Measurements from ENCODE around the gene UBA52.
A peak's percentile ranks its signal among the peaks of the same experiment; 100 is the strongest.
"Not testable (repeated sequence)": the region's sequence is repeated elsewhere in the genome, so short reads cannot be mapped to it uniquely, and the experiment has no call there.

UBA52 gene

GRCh38 chr19:18593367-18594095 is 21.9 kb downstream of the UBA52 start:
- DNase-seq: no peak

DNA sequence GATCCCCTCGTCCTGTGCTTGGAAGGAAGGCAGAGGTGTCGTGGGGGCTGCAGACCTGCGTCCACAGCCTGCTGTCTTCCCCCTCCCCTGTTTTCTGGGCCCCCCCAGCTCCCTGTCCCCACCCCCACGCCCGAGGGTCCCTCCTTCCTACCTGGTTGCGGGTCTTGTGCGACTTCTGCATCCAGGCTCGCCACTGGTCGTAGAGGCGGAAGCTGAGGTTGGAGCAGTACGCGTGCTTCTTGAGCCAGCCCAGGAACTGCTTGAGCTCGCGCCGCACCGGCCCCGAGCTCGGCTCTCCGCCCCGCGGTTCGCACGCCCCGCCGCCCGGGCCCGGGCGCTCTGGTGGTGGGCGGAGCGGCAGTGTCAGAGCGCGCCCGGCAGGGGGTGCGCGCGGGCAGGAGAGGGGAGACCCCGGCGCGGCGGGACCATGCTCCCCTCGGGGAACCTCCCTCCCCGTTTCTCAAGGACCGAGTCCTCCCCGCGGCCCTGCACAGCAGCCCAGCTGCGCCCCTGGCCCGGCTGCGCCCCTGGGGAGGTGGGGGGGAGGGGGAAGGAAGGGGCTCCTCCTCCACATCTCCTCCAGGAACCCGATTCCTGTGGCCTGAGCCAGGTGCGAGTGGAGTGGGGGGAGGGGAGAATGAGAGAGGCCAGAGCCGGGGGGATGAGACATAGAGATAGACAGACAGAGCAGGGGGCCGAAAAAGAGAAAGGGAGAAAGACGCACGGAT is 22.6 kb downstream of the UBA52 start:
- DNase-seq: peak; percentile 73

DNA sequence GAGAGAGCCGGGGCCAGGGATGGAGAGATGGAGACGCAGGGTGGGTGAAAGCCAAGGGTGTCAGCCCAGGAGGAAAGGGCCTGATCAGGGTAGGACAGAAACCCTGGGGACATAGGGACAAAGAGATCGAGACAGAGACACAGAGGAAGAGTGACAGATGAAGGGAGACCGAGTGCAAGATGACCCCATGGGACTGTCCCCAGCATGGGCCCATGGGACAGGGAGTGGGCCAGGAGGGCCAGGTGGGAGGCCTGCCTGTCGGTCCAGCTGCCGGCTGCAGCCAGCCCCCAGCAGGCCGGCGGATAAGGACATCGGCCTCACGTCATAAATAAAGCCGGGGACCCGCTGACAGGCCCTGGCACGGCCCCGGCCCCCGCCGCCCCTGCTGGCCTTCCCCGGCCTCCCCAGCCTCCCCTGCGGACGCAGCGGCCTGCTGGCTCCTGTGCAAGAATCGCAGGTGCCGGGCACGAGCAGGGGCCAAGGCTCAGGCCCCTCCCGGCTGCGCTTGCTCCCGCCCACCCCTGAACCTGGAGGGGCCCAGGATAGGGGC is 23.2 kb downstream of the UBA52 start:
- no peak for DNase-seq

DNA sequence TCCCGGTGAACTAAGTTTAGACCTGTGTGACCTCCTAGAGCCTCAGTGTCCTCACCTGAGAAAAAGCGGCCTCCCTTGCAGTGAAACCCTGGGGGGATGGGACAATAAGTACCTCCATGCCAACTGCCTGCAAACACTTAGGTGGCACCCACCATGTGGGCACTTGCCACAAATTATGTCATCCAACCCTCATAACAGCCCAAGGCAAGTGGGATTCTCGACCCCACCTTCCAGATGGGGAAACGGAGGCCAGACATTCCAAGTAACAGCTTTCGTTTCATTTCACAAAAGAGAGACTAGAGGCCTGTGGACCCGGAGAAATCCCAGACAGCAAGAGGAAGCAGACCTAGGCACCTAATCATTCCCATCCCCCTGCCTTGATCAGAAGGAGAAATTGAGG is 23.8 kb downstream of the UBA52 start:
- DNase-seq: no peak

DNA sequence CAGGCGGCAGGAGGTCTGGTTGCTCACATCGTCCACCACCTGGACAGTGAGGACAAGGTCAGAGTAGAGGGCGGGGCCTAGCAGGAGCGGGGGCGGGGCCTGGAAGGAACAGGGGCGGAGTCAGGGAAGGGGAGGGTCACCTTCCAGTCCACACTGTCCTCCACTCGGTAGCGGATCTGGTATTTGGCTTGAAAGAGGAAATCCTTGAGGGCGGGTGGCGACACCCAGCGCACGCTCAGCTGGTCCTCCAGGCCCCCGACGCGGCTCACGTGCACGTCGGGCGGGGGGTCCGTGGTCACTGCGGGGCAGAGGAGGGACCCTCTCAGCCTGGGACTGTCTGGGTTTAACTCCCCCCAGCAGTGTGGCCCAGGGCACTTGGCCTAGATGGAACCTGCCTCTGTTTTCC is 25.1 kb downstream of the UBA52 start:
- DNase-seq: no peak

- DNase-seq: no peak
Measured at GRCh38 chr19:18597809-18598660, 26.4 kb downstream of the UBA52 start.

- no peak for DNase-seq
Measured at GRCh38 chr19:18599485-18599884, 27.8 kb downstream of the UBA52 start.

GRCh38 chr19:18600692-18601397 is 29.2 kb downstream of the UBA52 start:
- DNase-seq: not testable (repeated sequence)

DNA sequence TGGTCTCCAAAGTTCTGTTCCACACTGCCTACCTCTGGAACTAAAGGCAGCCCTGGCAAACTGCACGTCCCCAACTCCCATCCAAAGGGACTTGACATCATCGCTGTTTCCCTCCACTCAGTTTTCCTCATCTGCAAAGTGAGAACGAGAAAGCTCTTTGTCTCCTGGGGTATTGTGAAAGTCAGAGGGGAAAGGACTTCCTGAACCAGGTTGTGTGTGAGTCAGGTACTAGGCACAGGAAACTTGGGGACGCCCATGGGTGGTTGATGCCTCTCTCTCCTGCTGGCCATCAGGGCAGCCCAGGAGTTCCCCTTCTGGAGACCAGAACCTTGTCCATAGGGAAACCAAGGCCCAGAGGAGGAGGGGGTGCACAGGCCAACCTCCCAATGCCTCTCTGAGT is 30.2 kb downstream of the UBA52 start:
- DNase-seq: no peak

DNA sequence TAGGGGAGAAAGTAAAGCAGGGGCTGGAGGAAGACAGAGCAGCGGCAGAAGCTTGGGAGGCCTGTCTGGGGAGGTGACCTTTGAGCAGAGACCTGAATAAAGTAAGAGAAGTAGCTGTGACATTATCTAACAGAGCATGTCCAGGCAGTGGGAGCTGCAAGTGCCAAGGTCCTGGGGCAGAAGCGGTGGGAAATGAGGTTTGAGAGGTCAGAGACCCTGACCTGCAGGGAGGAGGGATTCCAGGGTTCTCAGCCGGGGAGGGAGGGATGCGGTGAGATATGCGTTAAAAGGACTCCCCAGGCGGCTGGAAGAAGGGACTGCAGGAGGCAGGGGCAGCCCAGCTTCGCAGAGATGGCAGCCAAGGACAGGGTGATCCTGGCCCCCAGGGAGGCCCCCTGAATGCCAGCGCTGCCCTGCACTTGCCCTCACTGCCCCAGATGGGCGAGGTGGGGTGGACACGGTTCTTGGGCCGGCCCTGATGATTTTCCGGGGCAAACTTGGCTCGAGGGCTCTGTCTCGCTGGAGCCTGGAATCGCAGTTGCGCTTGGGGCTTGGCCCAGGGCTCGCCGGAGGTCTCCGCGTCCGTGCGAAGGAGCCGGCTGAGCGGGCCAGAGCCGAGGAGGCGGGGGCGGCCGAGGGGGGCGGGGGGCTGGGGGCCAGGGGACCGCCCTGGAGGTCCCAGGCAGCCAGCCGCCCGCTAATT is 31.7 kb downstream of the UBA52 start:
- no peak for DNase-seq

- no peak for DNase-seq
Measured at GRCh38 chr19:18603958-18604819, 32.5 kb downstream of the UBA52 start.

- DNase-seq: no peak
Measured at GRCh38 chr19:18604820-18605159, 33.1 kb downstream of the UBA52 start.

DNA sequence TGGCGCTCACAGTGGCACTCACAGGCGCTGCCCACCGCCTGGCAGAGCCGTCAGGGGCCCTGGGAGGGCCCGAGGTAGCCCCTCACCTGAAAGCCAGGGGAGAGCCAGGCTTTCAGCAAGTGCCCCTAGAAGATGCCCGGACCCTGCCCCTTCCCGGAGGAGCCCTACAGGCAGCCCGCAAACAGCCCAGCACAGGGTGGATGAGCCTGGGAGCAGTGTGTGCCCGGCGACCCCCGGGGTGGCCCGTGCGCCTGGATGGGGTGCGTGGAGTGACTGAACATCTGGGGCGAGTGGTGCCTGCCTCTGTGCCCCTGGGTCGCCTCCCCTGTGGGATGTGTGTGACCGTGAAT is 33.5 kb downstream of the UBA52 start:
- DNase-seq: no peak

DNA sequence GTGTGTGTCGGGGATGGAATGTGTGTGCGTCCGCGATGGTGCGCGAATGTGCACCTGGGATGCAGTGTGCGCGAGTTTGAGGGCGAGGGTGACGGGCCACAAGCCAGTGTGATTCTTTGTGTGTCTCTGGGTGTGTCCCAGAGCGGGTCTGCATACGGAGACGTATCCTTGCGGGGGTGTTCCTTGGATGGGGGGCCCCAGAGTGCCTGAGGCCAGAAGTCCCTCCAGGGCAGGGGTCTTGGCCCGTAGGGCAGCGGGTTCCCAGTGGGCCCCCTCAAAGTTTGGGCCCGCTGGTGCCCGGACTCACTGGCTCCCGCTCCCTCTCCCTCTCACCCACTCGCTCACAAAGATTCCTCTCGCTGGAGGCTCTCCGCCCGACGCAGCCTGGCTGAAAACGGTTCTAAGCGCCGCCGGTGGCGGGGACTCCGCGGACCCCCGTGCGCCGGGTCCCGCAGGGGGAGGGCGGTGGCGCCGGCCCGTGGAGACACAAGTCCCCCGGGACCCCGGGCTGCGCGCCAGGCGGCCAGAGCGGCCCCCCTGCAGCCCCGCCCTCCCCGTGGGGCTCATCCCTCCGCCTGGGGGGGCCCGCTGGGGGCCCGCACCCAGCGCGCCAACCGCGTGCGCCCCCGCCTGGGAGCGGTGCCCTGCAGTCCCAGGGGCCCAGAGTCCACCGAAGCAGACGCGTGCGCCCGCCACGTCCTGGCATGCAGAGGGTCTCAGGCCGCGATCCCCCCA is 34.1 kb downstream of the UBA52 start:
- DNase-seq: no peak

DNA sequence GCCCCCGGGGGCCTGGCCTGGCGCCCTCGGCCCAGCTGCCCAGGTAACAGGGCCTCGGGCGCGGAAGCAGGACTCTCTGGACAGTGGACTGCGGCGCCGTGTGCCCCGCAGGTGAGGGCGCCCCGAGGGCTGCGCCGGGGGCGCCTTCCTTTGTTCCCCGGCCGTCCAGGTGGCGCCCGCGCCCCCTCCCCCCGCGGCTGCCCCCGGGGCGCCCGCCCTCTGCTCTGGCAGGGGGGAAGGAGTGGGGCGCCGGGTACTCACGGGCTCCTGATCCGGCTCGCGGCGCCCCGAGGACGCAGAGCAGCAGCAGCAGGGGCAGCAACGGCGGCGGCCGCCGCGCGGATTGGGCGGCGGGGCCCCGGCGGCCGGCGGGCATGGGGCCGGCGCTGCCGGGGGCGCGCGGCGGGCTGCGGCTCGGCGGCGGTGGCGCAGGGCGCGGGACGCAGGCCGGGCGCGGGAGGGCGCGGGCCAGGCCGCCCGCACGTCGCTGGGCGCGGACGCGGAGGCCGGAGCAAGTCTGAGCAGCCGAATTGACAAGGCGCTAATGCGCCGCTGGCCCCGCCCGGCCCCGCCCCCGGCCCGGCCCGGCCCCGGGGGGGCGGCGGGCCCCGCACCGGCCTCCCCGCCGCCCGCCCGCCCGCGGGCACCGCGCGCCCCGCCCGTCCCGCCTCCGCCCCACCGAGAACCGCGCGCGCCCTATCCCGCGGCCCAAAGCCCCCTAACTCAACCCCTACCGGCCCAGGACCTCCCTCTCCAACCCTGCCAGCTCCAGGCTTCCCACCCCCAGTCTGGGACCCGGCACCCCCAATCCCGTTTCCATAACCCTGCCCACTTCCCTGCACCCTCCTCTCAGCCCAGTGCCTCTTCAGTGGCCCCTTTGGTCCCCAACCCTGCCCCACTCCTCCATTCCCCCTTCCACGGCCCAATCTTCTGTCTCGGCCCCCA is 34.9 kb downstream of the UBA52 start, which contains the start of gene CRLF1:
Gene CRLF1, minus strand, starts transcription at position 519 of the 945 bp plus-strand sequence. Its CDS starts 143 bp downstream, at position 376.
- no peak for DNase-seq

DNA sequence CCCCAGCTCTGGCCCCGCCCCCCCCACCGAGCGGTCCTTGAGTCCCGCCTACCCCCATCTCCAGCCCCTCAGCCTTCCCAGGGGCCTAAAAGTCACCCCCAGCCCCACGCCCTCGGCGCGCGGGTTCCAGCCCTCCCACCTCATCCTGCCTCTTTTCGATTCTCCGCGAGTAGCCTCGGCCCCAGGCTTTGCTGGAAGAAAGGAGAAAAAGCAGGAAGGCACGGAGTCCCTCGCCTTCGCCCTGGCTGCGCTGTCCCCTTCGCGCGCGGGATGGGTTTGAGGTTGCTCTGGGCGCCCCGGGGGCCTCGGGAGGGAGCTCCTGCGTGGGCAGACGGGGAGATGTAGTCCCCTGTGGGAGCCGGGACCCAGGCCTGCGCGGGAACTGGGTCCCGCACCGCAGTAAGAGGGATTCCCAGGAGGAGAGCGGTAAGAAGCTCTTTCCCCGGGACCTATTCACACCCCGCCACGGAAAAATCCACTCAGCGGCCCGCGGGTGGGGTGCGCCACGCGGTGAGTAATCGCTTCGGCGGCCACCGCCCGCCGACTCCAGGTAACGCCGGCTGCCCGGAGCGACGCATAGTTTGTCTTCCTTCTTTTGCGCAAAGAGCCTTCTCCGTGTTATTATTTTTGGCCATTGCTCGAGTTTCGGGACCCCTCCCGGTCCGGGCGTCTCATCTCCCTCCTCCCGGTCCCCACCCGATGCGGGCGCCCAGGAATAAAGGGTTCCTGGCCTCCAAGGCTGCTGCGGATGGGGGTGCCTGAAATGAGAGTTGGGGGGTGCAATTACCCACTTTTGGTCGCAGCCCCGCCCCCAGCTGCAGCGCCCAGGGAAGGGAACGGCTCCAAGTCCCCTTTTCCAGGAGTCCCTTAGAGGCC is 35.8 kb downstream of the UBA52 start:
- DNase-seq: no peak

DNA sequence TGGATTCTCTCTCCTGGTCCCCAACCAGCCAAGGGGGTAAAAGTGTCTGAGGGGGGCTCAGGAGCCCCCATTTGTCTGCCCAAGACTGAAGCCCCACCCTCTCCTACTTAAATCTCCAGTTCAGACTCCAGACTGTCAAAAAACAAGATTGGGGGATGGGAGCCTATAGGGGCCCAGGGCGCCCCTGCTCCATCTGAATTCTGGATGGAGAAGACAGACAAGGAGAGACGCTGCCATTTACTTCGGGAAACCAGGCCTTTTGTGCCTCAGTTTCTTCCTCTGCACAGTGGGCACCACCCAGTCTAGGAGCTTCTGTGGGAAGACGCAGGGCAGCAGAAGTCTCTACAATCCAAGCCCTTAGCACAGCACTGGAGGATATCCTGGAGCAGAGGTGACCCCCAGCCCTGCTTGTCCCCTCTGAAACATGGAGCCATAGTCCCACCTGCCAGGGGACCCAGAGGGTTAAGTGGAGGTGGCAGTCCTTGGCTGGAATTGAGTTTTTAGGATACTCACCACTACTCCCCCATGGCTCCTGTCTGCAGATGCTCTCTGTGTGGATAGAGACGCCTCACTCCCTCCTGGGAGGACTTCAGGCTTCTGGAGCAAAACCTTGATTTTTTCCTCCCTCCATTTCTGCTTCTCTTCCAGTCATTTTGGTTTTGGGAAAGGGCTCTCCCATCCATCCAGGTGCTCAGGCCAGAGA is 36.6 kb downstream of the UBA52 start:
- DNase-seq: no peak
